ENCODE data around the gene ADIPOQ. TPM values are rescaled to one million over a fixed set of nuclear protein-coding genes. Genes with fewer than 3 reads are reported as not detected.

ADIPOQ gene
- total and polyA plus RNA-seq, 2 of the 13 experiments (the other 11 are each of a cell fraction or from before 2014, with no cell fraction given): not detected

GRCh38 chr3:186806089-186807055 is 36.1 kb upstream of the ADIPOQ start, which contains the start of gene RFC4 (continued):
- no peak for TF ChIP-seq MAFK (conservative IDR thresholded peaks at IDR 0.05 in 1 of 2, IDR thresholded peaks at IDR 0.05 in 1 of 2; ENCODE audit: low read length in 2 of 2)
- no peak for TF ChIP-seq ONECUT2 (CRISPR knock-in tag; IDR thresholded peaks at IDR 0.05)
- TF ChIP-seq LCORL (IDR thresholded peaks at IDR 0.05): no peak
- TF ChIP-seq LCORL (CRISPR knock-in tag; IDR thresholded peaks at IDR 0.05): peak; percentile 92
- no peak for TF ChIP-seq CSRNP2 (CRISPR knock-in tag; conservative IDR thresholded peaks at IDR 0.05; ENCODE audit: low read depth)
- TF ChIP-seq ZNF598 (CRISPR knock-in tag; IDR thresholded peaks at IDR 0.05; ENCODE audit: borderline replicate concordance): no peak
- no peak for TF ChIP-seq ZNF660 (CRISPR knock-in tag; IDR thresholded peaks at IDR 0.05; ENCODE audit: borderline replicate concordance, low read depth)
- no peak for TF ChIP-seq SMARCE1 (IDR thresholded peaks at IDR 0.05; ENCODE audit: borderline replicate concordance)
- peak; percentile 94; the same call in 1 of the 2 replicates for TF ChIP-seq ZNF260 (CRISPR knock-in tag; IDR thresholded peaks at IDR 0.05; ENCODE audit: borderline replicate concordance, low read depth)
- no peak for TF ChIP-seq MAFF (IDR thresholded peaks at IDR 0.05; ENCODE audit: low read depth, low read length)
- no peak for TF ChIP-seq MLX (CRISPR knock-in tag; IDR thresholded peaks at IDR 0.05)
- no peak for TF ChIP-seq MNT (IDR thresholded peaks at IDR 0.05)
- peak; percentile 91 for TF ChIP-seq RBFOX2 (IDR thresholded peaks at IDR 0.05; ENCODE audit: low read depth, low read length)
- TF ChIP-seq ZNF274 (CRISPR knock-in tag; IDR thresholded peaks at IDR 0.05): peak; percentile 84
- peak; percentile 72; the same call in 1 of the 2 replicates for TF ChIP-seq ZNF547 (CRISPR knock-in tag; IDR thresholded peaks at IDR 0.05)
- TF ChIP-seq GABPA (IDR thresholded peaks at IDR 0.05; ENCODE audit: low read depth, low read length): peak; percentile 82
- TF ChIP-seq GABPA (CRISPR knock-in tag; IDR thresholded peaks at IDR 0.05; ENCODE audit: low read depth): peak; percentile 99
- no peak for TF ChIP-seq ZBTB37 (CRISPR knock-in tag; IDR thresholded peaks at IDR 0.05)
- peak; percentile 1; the same call in 1 of the 2 replicates for TF ChIP-seq HNF4A (CRISPR knock-in tag; IDR thresholded peaks at IDR 0.05)
- TF ChIP-seq ATRX (CRISPR knock-in tag; IDR thresholded peaks at IDR 0.05; ENCODE audit: borderline replicate concordance): no peak
- no peak for TF ChIP-seq ZNF17 (CRISPR knock-in tag; IDR thresholded peaks at IDR 0.05)
- peak; percentile 79 for TF ChIP-seq RBM39 (IDR thresholded peaks at IDR 0.05; ENCODE audit: low read depth, low read length, poor library complexity, severe bottlenecking)
- no peak for TF ChIP-seq NKX3-1 (CRISPR knock-in tag; IDR thresholded peaks at IDR 0.05)
